Spleen (tissue), 11 donors: Measurements from ENCODE around the gene AK8. TPM values are rescaled to one million over a fixed set of nuclear protein-coding genes. Genes with fewer than 3 reads are reported as not detected.

Experiments used
- DNase-seq: peaks from one replicate; pipeline ENCODE4 v3.0.0-alpha.2; 2020
- H3K27ac ChIP-seq, 8 donors: fragments of 200-600 bp; sonication (generic) in 7 of 8; 1 replicate in 4 of 8; 2 replicates in 4 of 8; pipeline versions ENCODE4 v1.5.0 to v1.8.0; 2016 to 2021; ENCODE audit warnings: inconsistent platforms in 4 of 8, mild to moderate bottlenecking in 4 of 8, moderate library complexity in 1 of 8
- H3K27me3 ChIP-seq, 7 donors: fragments of 200-600 bp; sonication (generic) in 6 of 7; replicated peaks in 1 of 7; 1 replicate in 4 of 7; 2 replicates in 3 of 7; pipeline versions ENCODE4 v1.5.0 to v1.8.0; 2016 to 2021; ENCODE audit warnings: inconsistent platforms in 3 of 7, mild to moderate bottlenecking in 1 of 7
- H3K36me3 ChIP-seq, 6 donors: fragments of 200-600 bp; sonication (generic) in 5 of 6; 1 replicate in 4 of 6; 2 replicates in 2 of 6; pipeline versions ENCODE4 v1.5.0 to v1.8.0; 2016 to 2021; ENCODE audit warnings: inconsistent platforms in 2 of 6
- H3K4me1 ChIP-seq, 6 donors: fragments of 200-600 bp; sonication (generic) in 5 of 6; 1 replicate in 3 of 6; 2 replicates in 3 of 6; pipeline versions ENCODE4 v1.5.0 to v1.8.0; 2016 to 2021; ENCODE audit warnings: inconsistent platforms in 3 of 6
- H3K4me3 ChIP-seq, 8 donors: fragments of 200-600 bp; sonication (generic) in 7 of 8; 1 replicate in 4 of 8; 2 replicates in 4 of 8; pipeline versions ENCODE4 v1.5.0 to v1.8.0; 2016 to 2021; ENCODE audit warnings: inconsistent platforms in 4 of 8, mild to moderate bottlenecking in 4 of 8, moderate library complexity in 2 of 8
- H3K9me3 ChIP-seq, 8 donors: fragments of 200-600 bp; sonication (generic) in 7 of 8; 1 replicate in 4 of 8; 2 replicates in 4 of 8; pipeline versions ENCODE4 v1.5.0 to v1.8.0; 2016 to 2021; ENCODE audit warnings: inconsistent platforms in 4 of 8
- CTCF ChIP-seq, 11 experiments: fragments of 200-600 bp in 7 of 11; fragments of 450-650 bp in 4 of 11; sonication (generic) in 4 of 11; IDR thresholded peaks in 8 of 11; conservative IDR thresholded peaks in 3 of 11; 1 replicate in 7 of 11; 2 replicates in 4 of 11; pipeline versions ENCODE4 v1.4.0 to v1.8.0; 2016 to 2021; ENCODE audit warnings: antibody characterized with exemption in 11 of 11, inconsistent platforms in 4 of 11, mild to moderate bottlenecking in 1 of 11
- POLR2A ChIP-seq, 3 donors: fragments of 450-650 bp; IDR thresholded peaks; one replicate each; pipeline ENCODE4 v1.5.1; 2017; ENCODE audit warnings: antibody characterized with exemption in 3 of 3, mild to moderate bottlenecking in 1 of 3
- POLR2AphosphoS5 ChIP-seq, 3 donors: sonication (generic); formaldehyde crosslinking; IDR thresholded peaks; one replicate each; pipeline ENCODE4 v1.5.1; 2017; ENCODE audit warnings: antibody characterized with exemption in 3 of 3
- WGBS, 5 donors: extraction: QIAGEN DNeasy Blood & Tissue Kit in 3 of 5; methylation state at CpG; one replicate each; pipeline versions ENCODE4 v1.1.5 to v1.1.7; 2013 to 2018; 5-methylcytosine and 5-hydroxymethylcytosine counted together
- intact Hi-C: fragments of 100-400 bp; cut with DNase I; formaldehyde crosslinking; loops from one replicate; pipeline ENCODE4 v1.15.0; 2023; ENCODE audit warnings: low total_unique reads
- polyA plus RNA-seq, 3 donors: library from polyadenylated mRNA; stranded (reverse); fragments of 200-250 nt; gene quantifications; one replicate each; pipeline ENCODE4 v1.2.1, GENCODE V29; 2013
- total RNA-seq, 7 donors: library from RNA; depleted of rRNA in 3 of 7; stranded (reverse); fragments of >200 nt in 3 of 7; fragmentation: NEBNext Ultra II Directional in 4 of 7; extraction: Animal tissue kit (Norgen Biotek cat#: 25700) in 4 of 7; gene quantifications; one replicate each; pipeline versions ENCODE4 v1.1.0 to v1.2.1, GENCODE V29; 2016 to 2021
- donor health status: healthy with polysubstance abuse.
- donor health status: DM: no; HTN: no; CAD: no; lungs with moderate emphysema.
- donor health status: DM: no; HTN: no; CAD: no.
- donor health status: Bipolar disorder and iron deficiency.
- donor health status: healthy.
- donor health status: DM: no; HTN: no; CAD: no.
- donor health status: DM: yes; HTN: yes; CAD: no.

AK8 gene
- total and polyA plus RNA-seq, 10 donors, result 0.22 to 1.8 (median 0.93) TPM

GRCh38 chr9:132780230-132781007 is 97.7 kb downstream of the AK8 start:
- H3K27ac ChIP-seq, result no peak overlapping the region
- H3K4me3 ChIP-seq, result no peak overlapping the region
- peaks cover 0 to 27% (median 0%) of the 10 kb centered on the region in 7 donors for H3K27me3 ChIP-seq
- H3K4me1 ChIP-seq, result no peaks in the 10 kb centered on the region
- DNase-seq, result no peak
- H3K9me3 ChIP-seq, result no peaks in the 10 kb centered on the region
- WGBS, 5 donors, result 39 to 48% (median 47%) methylated on average over 8 of the region's 8 CpGs
- no peaks in the 10 kb centered on the region for H3K36me3 ChIP-seq
- TF ChIP-seq POLR2A (IDR thresholded peaks at IDR 0.05) (no peak), CTCF (IDR thresholded peaks at IDR 0.05 in 8 of 11, conservative IDR thresholded peaks at IDR 0.05 in 3 of 11) (no peak)
- intact Hi-C loops, result no loop called here

GRCh38 chr9:132776891-132777290 is 101.2 kb downstream of the AK8 start:
- Histone ChIP-seq H3K9me3 (peaks cover 0 to 5% (median 0%) of the 10 kb centered on the region in 8 donors), H3K36me3 (no peaks in the 10 kb centered on the region), H3K27me3 (peaks cover 0 to 20% (median 0%) of the 10 kb centered on the region in 7 donors), H3K4me3 (no peak overlapping the region), H3K27ac (no peak overlapping the region), H3K4me1 (no peaks in the 10 kb centered on the region)
- no peak for DNase-seq
- WGBS, 5 donors, result 80 to 98% (median 90%) methylated on average over 6 of the region's 6 CpGs
- intact Hi-C loops, result no loop called here
- TF ChIP-seq POLR2A (IDR thresholded peaks at IDR 0.05) (no peak), CTCF (IDR thresholded peaks at IDR 0.05 in 8 of 11, conservative IDR thresholded peaks at IDR 0.05 in 3 of 11) (no peak), POLR2AphosphoS5 (IDR thresholded peaks at IDR 0.05) (no peak)

- Histone ChIP-seq H3K4me1 (no peaks in the 10 kb centered on the region), H3K27me3 (peaks cover 0 to 19% (median 0%) of the 10 kb centered on the region in 7 donors), H3K4me3 (no peak overlapping the region), H3K27ac (no peak overlapping the region), H3K9me3 (peaks cover 0 to 7% (median 0%) of the 10 kb centered on the region in 8 donors), H3K36me3 (no peaks in the 10 kb centered on the region)
- WGBS, 5 donors, result 85 to 94% (median 90%) methylated on average over 10 to 11 of the region's 11 CpGs
- DNase-seq, result no peak
- intact Hi-C loops, result no loop called here
- TF ChIP-seq CTCF (IDR thresholded peaks at IDR 0.05 in 8 of 11, conservative IDR thresholded peaks at IDR 0.05 in 3 of 11) (no peak), POLR2A (IDR thresholded peaks at IDR 0.05) (no peak), POLR2AphosphoS5 (IDR thresholded peaks at IDR 0.05) (no peak)
These were observed 101.8 kb downstream of the AK8 start for GRCh38 chr9:132776268-132776667.

- Histone ChIP-seq H3K27me3 (peaks cover 0 to 18% (median 0%) of the 10 kb centered on the region in 7 donors), H3K27ac (no peak overlapping the region), H3K4me1 (peaks cover 0 to 4% (median 2%) of the 10 kb centered on the region in 6 donors), H3K9me3 (peaks cover 0 to 7% (median 0%) of the 10 kb centered on the region in 8 donors), H3K36me3 (no peaks in the 10 kb centered on the region), H3K4me3 (no peak overlapping the region)
- TF ChIP-seq CTCF (IDR thresholded peaks at IDR 0.05 in 8 of 11, conservative IDR thresholded peaks at IDR 0.05 in 3 of 11), result no peak
- TF ChIP-seq POLR2AphosphoS5 (IDR thresholded peaks at IDR 0.05), result no peak
- no peak for TF ChIP-seq POLR2A (IDR thresholded peaks at IDR 0.05)
- no peak for DNase-seq
- intact Hi-C loops, result no loop called here
- 87 to 94% (median 90%) methylated on average over 4 of the region's 4 CpGs for WGBS, 5 donors
These were observed 102.4 kb downstream of the AK8 start for GRCh38 chr9:132775720-132776119.
